Measurements from ENCODE around the gene SH3RF3. TPM values are rescaled to one million over a fixed set of nuclear protein-coding genes. Genes with fewer than 3 reads are reported as not detected.

SH3RF3 gene
- polyA plus RNA-seq, 1 of the 3 experiments (the other 2 are of a cell fraction), result 1.9 TPM

- no peaks in the 10 kb centered on the region for H3K9me3 ChIP-seq
- 75% methylated on average over 8 of the region's 16 CpGs for WGBS (ENCODE audit: low lambda C conversion rate)
- no peak for TF ChIP-seq ELF1 (IDR thresholded peaks at IDR 0.05)
- no peak for TF ChIP-seq MXI1 (IDR thresholded peaks at IDR 0.05; ENCODE audit: low read depth, low read length)
- TF ChIP-seq CHD2 (IDR thresholded peaks at IDR 0.05; ENCODE audit: low read length, partially characterized antibody), result no peak
- no peak for TF ChIP-seq RCOR1 (IDR thresholded peaks at IDR 0.05; ENCODE audit: low read length)
- TF ChIP-seq IRF3 (IDR thresholded peaks at IDR 0.05; ENCODE audit: low read depth, low read length), result no peak
- TF ChIP-seq YY1 (IDR thresholded peaks at IDR 0.05; ENCODE audit: low read depth), result no peak
- no peak for TF ChIP-seq FOXJ3 (CRISPR knock-in tag; IDR thresholded peaks at IDR 0.05)
- TF ChIP-seq RFX5 (IDR thresholded peaks at IDR 0.05; ENCODE audit: low read length), result no peak
- no peak for TF ChIP-seq NRF1 (IDR thresholded peaks at IDR 0.05; ENCODE audit: low read depth, low read length)
- TF ChIP-seq RAD21 (IDR thresholded peaks at IDR 0.05; ENCODE audit: low read length), result no peak
- TF ChIP-seq GATA2 (CRISPR knock-in tag; IDR thresholded peaks at IDR 0.05), result no peak
- no peak for TF ChIP-seq SIN3A (IDR thresholded peaks at IDR 0.05; ENCODE audit: borderline replicate concordance, low read depth, low read length)
- TF ChIP-seq USF2 (IDR thresholded peaks at IDR 0.05; ENCODE audit: borderline replicate concordance, low read depth, low read length), result no peak
- H3K27me3 ChIP-seq (ENCODE audit: insufficient read depth), result no peaks in the 10 kb centered on the region
- ChIA-PET CTCF (interaction anchor here (1.1 to 12.4 kb wide), 3 partner anchors 10 to 208 kb away, joined by 3 to 89 read pairs (median 5); no protein-coding TSS in a partner anchor), POLR2A (no interaction called here)
- H3K4me3 ChIP-seq (ENCODE audit: low read depth in 2 of 2, low read length in 1 of 2), result no peak overlapping the region
- H3K9me2 ChIP-seq, result no peaks in the 10 kb centered on the region
- no peaks in the 10 kb centered on the region for H3K79me2 ChIP-seq (ENCODE audit: insufficient read depth)
- H3K36me3 ChIP-seq (replicated peaks in 1 of 2; ENCODE audit: control insufficient read depth in 1 of 2, insufficient read depth in 2 of 2, low read length in 1 of 2), result no peaks in the 10 kb centered on the region
- H3K4me2 ChIP-seq, result no peak overlapping the region
- H2AFZ ChIP-seq (ENCODE audit: low read depth), result no peak overlapping the region
- no peaks in the 10 kb centered on the region for H3F3A ChIP-seq (replicated peaks; ENCODE audit: insufficient read depth)
- H3K9ac ChIP-seq, result no peak overlapping the region
- no peak overlapping the region for H3K27ac ChIP-seq (ENCODE audit: low read depth in 2 of 2, low read length in 1 of 2)
- DNase-seq, result no peak
- no peaks in the 10 kb centered on the region for H4K20me1 ChIP-seq (ENCODE audit: insufficient read depth)
- H3K4me1 ChIP-seq (ENCODE audit: control insufficient read depth in 1 of 2, insufficient read depth in 2 of 2, low read depth in 1 of 2, low read length in 1 of 2), result peaks cover 0 to 3% of the 10 kb centered on the region in 2 experiments; a peak in 1 of 4 replicates
These were observed 399.1 kb downstream of the SH3RF3 start for GRCh38 chr2:109527846-109528705.

GRCh38 chr2:109528811-109529501 is 400.0 kb downstream of the SH3RF3 start:
- Histone ChIP-seq H3K9me2 (no peaks in the 10 kb centered on the region), H3K79me2 (ENCODE audit: insufficient read depth) (no peaks in the 10 kb centered on the region), H3K9me3 (no peaks in the 10 kb centered on the region), H3K9ac (no peak overlapping the region), H3K27me3 (ENCODE audit: insufficient read depth) (no peaks in the 10 kb centered on the region), H3K4me1 (ENCODE audit: control insufficient read depth in 1 of 2, insufficient read depth in 2 of 2, low read depth in 1 of 2, low read length in 1 of 2) (peaks cover 0 to 7% of the 10 kb centered on the region in 2 experiments; a peak in 1 of 4 replicates), H3F3A (replicated peaks; ENCODE audit: insufficient read depth) (no peaks in the 10 kb centered on the region), H3K4me3 (ENCODE audit: low read depth in 2 of 2, low read length in 1 of 2) (no peak overlapping the region), H3K4me2 (no peak overlapping the region), H3K27ac (ENCODE audit: low read depth in 2 of 2, low read length in 1 of 2) (no peak overlapping the region), H4K20me1 (ENCODE audit: insufficient read depth) (no peaks in the 10 kb centered on the region), H3K36me3 (replicated peaks in 1 of 2; ENCODE audit: control insufficient read depth in 1 of 2, insufficient read depth in 2 of 2, low read length in 1 of 2) (no peaks in the 10 kb centered on the region), H2AFZ (ENCODE audit: low read depth) (no peak overlapping the region)
- CTCF ChIA-PET, result interaction anchor here (0.5 to 12.4 kb wide), 5 partner anchors 11 to 207 kb away, joined by 3 to 89 read pairs (median 5); no protein-coding TSS in a partner anchor
- no peak for TF ChIP-seq NRF1 (IDR thresholded peaks at IDR 0.05; ENCODE audit: low read depth, low read length)
- TF ChIP-seq USF2 (IDR thresholded peaks at IDR 0.05; ENCODE audit: borderline replicate concordance, low read depth, low read length), result no peak
- TF ChIP-seq RCOR1 (IDR thresholded peaks at IDR 0.05; ENCODE audit: low read length), result no peak
- POLR2A ChIA-PET, result no interaction called here
- WGBS (ENCODE audit: low lambda C conversion rate), result 84% methylated on average over 12 of the region's 21 CpGs
- DNase-seq, result no peak

All from SK-N-SH (cell line).